Stimulated activated naive B cell treated with anti-CD40 and anti-IgM and Interleukin-4, amounts not matched to agents 10 μg/mL and 1 μg/mL and 100 μg/mL, for 72 hours (primary cell): ENCODE results near the gene CCL20.
"Not testable (repeated sequence)": the region's sequence is repeated elsewhere in the genome, so short reads cannot be mapped to it uniquely, and the experiment has no call there.

ENCODE experiments used
- ATAC-seq, 2 donors: fragments of 150-1000 bp; cut with Tn5 transposase; replicated peaks; 2 replicates each; pipeline ENCODE4 v1.10.0; 2021; ENCODE audit warnings: moderate library complexity in 1 of 2
- DNase-seq: peaks from one replicate; pipeline ENCODE4 v3.0.0; 2021
- H3K27ac Mint-ChIP-seq: one replicate; pipeline ENCODE4 v1.8.0; 2022; ENCODE audit warnings: mild to moderate bottlenecking, mixed read lengths
- H3K27me3 Mint-ChIP-seq, 2 donors: one replicate each; pipeline ENCODE4 v1.8.0; 2022; ENCODE audit warnings: mixed read lengths in 2 of 2
- H3K36me3 Mint-ChIP-seq, 2 donors: one replicate each; pipeline ENCODE4 v1.8.0; 2022; ENCODE audit warnings: mixed read lengths in 2 of 2, mild to moderate bottlenecking in 1 of 2
- H3K4me1 Mint-ChIP-seq, 2 donors: one replicate each; pipeline ENCODE4 v1.8.0; 2022; ENCODE audit warnings: mixed read lengths in 2 of 2, mild to moderate bottlenecking in 1 of 2
- H3K4me3 Mint-ChIP-seq, 2 donors: one replicate each; pipeline ENCODE4 v1.8.0; 2022; ENCODE audit warnings: mild to moderate bottlenecking in 2 of 2, mixed read lengths in 2 of 2, moderate library complexity in 1 of 2
- H3K9me3 Mint-ChIP-seq, 2 donors: one replicate each; pipeline ENCODE4 v1.8.0; 2022; ENCODE audit warnings: mixed read lengths in 2 of 2, mild to moderate bottlenecking in 1 of 2

Gene CCL20

GRCh38 chr2:227834916-227835650 lies 21.4 kb downstream of the CCL20 start:
- H3K4me1 Mint-ChIP-seq: no peaks in the 10 kb centered on the region
- H3K27me3 Mint-ChIP-seq: peaks cover 0 to 13% of the 10 kb centered on the region in 2 donors
- ATAC-seq (no peak), DNase-seq (no peak)
- H3K27ac Mint-ChIP-seq: no peak overlapping the region
- no peak overlapping the region for H3K4me3 Mint-ChIP-seq
- H3K36me3 Mint-ChIP-seq: no peaks in the 10 kb centered on the region
- peaks cover 0 to 5% of the 10 kb centered on the region in 2 donors for H3K9me3 Mint-ChIP-seq

GRCh38 chr2:227839339-227840129 lies 25.9 kb downstream of the CCL20 start:
- not testable (repeated sequence) for H3K9me3 Mint-ChIP-seq
- H3K27me3 Mint-ChIP-seq: peaks cover 0 to 13% of the 10 kb centered on the region in 2 donors

GRCh38 chr2:227846831-227847230 lies 33.2 kb downstream of the CCL20 start:
- H3K4me3 Mint-ChIP-seq: no peak overlapping the region
- no peaks in the 10 kb centered on the region for H3K4me1 Mint-ChIP-seq
- no peaks in the 10 kb centered on the region for H3K36me3 Mint-ChIP-seq
- DNase-seq (no peak), ATAC-seq (no peak)
- no peaks in the 10 kb centered on the region for H3K27me3 Mint-ChIP-seq
- H3K9me3 Mint-ChIP-seq: peaks cover 0 to 3% of the 10 kb centered on the region in 2 donors
- no peak overlapping the region for H3K27ac Mint-ChIP-seq

More at GRCh38 chr2:227839339-227840129, 25.9 kb downstream of the CCL20 start:
- not testable (repeated sequence) for H3K27ac Mint-ChIP-seq, ATAC-seq, H3K4me3 Mint-ChIP-seq, H3K36me3 Mint-ChIP-seq, H3K4me1 Mint-ChIP-seq, DNase-seq

- ATAC-seq: no peak
- H3K27me3 Mint-ChIP-seq: peaks cover 0 to 7% of the 10 kb centered on the region in 2 donors
- no peak overlapping the region for H3K4me3 Mint-ChIP-seq
- no peak for DNase-seq
- H3K9me3 Mint-ChIP-seq: peaks cover 0 to 3% of the 10 kb centered on the region in 2 donors
- no peaks in the 10 kb centered on the region for H3K36me3 Mint-ChIP-seq
- no peaks in the 10 kb centered on the region for H3K4me1 Mint-ChIP-seq
- H3K27ac Mint-ChIP-seq: no peak overlapping the region
Measured at GRCh38 chr2:227848146-227848545, 34.5 kb downstream of the CCL20 start.

GRCh38 chr2:227848586-227848985 lies 34.9 kb downstream of the CCL20 start:
- H3K9me3 Mint-ChIP-seq: peaks cover 0 to 3% of the 10 kb centered on the region in 2 donors
- ATAC-seq (peak in 1 of 2 donors; percentile 39), DNase-seq (no peak)
- no peaks in the 10 kb centered on the region for H3K36me3 Mint-ChIP-seq
- H3K4me1 Mint-ChIP-seq: no peaks in the 10 kb centered on the region
- no peak overlapping the region for H3K27ac Mint-ChIP-seq
- H3K4me3 Mint-ChIP-seq: no peak overlapping the region
- H3K27me3 Mint-ChIP-seq: peaks cover 0 to 7% of the 10 kb centered on the region in 2 donors

GRCh38 chr2:227849906-227850305 lies 36.3 kb downstream of the CCL20 start:
- DNase-seq (no peak), ATAC-seq (no peak)
- no peak overlapping the region for H3K27ac Mint-ChIP-seq
- H3K4me3 Mint-ChIP-seq: no peak overlapping the region
- no peaks in the 10 kb centered on the region for H3K36me3 Mint-ChIP-seq
- H3K27me3 Mint-ChIP-seq: peaks cover 0 to 7% of the 10 kb centered on the region in 2 donors
- peaks cover 0 to 3% of the 10 kb centered on the region in 2 donors for H3K9me3 Mint-ChIP-seq
- H3K4me1 Mint-ChIP-seq: no peaks in the 10 kb centered on the region

GRCh38 chr2:227853204-227853629 lies 39.6 kb downstream of the CCL20 start:
- no peak for ATAC-seq
- no peak for DNase-seq
- peaks cover 0 to 7% of the 10 kb centered on the region in 2 donors for H3K27me3 Mint-ChIP-seq
- H3K36me3 Mint-ChIP-seq: no peaks in the 10 kb centered on the region
- H3K27ac Mint-ChIP-seq: no peak overlapping the region
- peaks cover 0 to 3% of the 10 kb centered on the region in 2 donors for H3K9me3 Mint-ChIP-seq
- H3K4me3 Mint-ChIP-seq: no peak overlapping the region
- no peaks in the 10 kb centered on the region for H3K4me1 Mint-ChIP-seq

GRCh38 chr2:227853765-227854271 lies 40.2 kb downstream of the CCL20 start:
- no peak for ATAC-seq
- Mint-ChIP-seq H3K36me3 (no peaks in the 10 kb centered on the region), H3K27me3 (peaks cover 0 to 7% of the 10 kb centered on the region in 2 donors), H3K4me3 (no peak overlapping the region), H3K9me3 (no peaks in the 10 kb centered on the region), H3K27ac (no peak overlapping the region), H3K4me1 (no peaks in the 10 kb centered on the region)
- DNase-seq: no peak

- no peak overlapping the region for H3K4me3 Mint-ChIP-seq
- peaks cover 0 to 7% of the 10 kb centered on the region in 2 donors for H3K27me3 Mint-ChIP-seq
- no peaks in the 10 kb centered on the region for H3K9me3 Mint-ChIP-seq
- DNase-seq (no peak), ATAC-seq (no peak)
- H3K27ac Mint-ChIP-seq: no peak overlapping the region
- no peaks in the 10 kb centered on the region for H3K4me1 Mint-ChIP-seq
- H3K36me3 Mint-ChIP-seq: no peaks in the 10 kb centered on the region
Measured at GRCh38 chr2:227855440-227855839, 41.8 kb downstream of the CCL20 start.

GRCh38 chr2:227856697-227857096 lies 43.1 kb downstream of the CCL20 start:
- H3K4me3 Mint-ChIP-seq: no peak overlapping the region
- no peaks in the 10 kb centered on the region for H3K4me1 Mint-ChIP-seq
- H3K27ac Mint-ChIP-seq: no peak overlapping the region
- H3K27me3 Mint-ChIP-seq: peaks cover 0 to 7% of the 10 kb centered on the region in 2 donors
- ATAC-seq (no peak), DNase-seq (no peak)
- no peaks in the 10 kb centered on the region for H3K9me3 Mint-ChIP-seq
- no peaks in the 10 kb centered on the region for H3K36me3 Mint-ChIP-seq

GRCh38 chr2:227860221-227860641 lies 46.6 kb downstream of the CCL20 start:
- no peak for ATAC-seq
- H3K4me3 Mint-ChIP-seq: no peak overlapping the region
- no peak overlapping the region for H3K27ac Mint-ChIP-seq
- H3K36me3 Mint-ChIP-seq: no peaks in the 10 kb centered on the region
- DNase-seq: no peak
- H3K9me3 Mint-ChIP-seq: no peaks in the 10 kb centered on the region
- H3K27me3 Mint-ChIP-seq: no peaks in the 10 kb centered on the region
- H3K4me1 Mint-ChIP-seq: no peaks in the 10 kb centered on the region

- no peak overlapping the region for H3K27ac Mint-ChIP-seq
- H3K27me3 Mint-ChIP-seq: no peaks in the 10 kb centered on the region
- no peaks in the 10 kb centered on the region for H3K36me3 Mint-ChIP-seq
- ATAC-seq (no peak), DNase-seq (no peak)
- H3K4me1 Mint-ChIP-seq: no peaks in the 10 kb centered on the region
- H3K9me3 Mint-ChIP-seq: no peaks in the 10 kb centered on the region
- no peak overlapping the region for H3K4me3 Mint-ChIP-seq
Measured at GRCh38 chr2:227861011-227861410, 47.4 kb downstream of the CCL20 start.

GRCh38 chr2:227862227-227862740 lies 48.6 kb downstream of the CCL20 start:
- DNase-seq (no peak), ATAC-seq (no peak)
- Mint-ChIP-seq H3K27ac (no peak overlapping the region), H3K9me3 (no peaks in the 10 kb centered on the region), H3K4me3 (no peak overlapping the region), H3K4me1 (no peaks in the 10 kb centered on the region), H3K36me3 (no peaks in the 10 kb centered on the region), H3K27me3 (peaks cover 0 to 5% of the 10 kb centered on the region in 2 donors)

- Mint-ChIP-seq H3K27ac (no peak overlapping the region), H3K4me3 (no peak overlapping the region), H3K36me3 (no peaks in the 10 kb centered on the region), H3K9me3 (no peaks in the 10 kb centered on the region), H3K4me1 (no peaks in the 10 kb centered on the region), H3K27me3 (peaks cover 2 to 5% of the 10 kb centered on the region in 2 donors)
- ATAC-seq: no peak
- DNase-seq: no peak
Measured at GRCh38 chr2:227862741-227863588, 49.3 kb downstream of the CCL20 start.
